ENCODE measurements around the gene TIMP2. TPM values are rescaled to one million over a fixed set of nuclear protein-coding genes. Genes with fewer than 3 reads are reported as not detected.

The TIMP2 gene
- total RNA-seq, 2 experiments from 2014 or later = 0.54 TPM; not detected in 1

- no peak for TF ChIP-seq EZH2phosphoT487 (IDR thresholded peaks at IDR 0.05; ENCODE audit: borderline replicate concordance, low read depth, low read length)
- TF ChIP-seq, protein P1, sequence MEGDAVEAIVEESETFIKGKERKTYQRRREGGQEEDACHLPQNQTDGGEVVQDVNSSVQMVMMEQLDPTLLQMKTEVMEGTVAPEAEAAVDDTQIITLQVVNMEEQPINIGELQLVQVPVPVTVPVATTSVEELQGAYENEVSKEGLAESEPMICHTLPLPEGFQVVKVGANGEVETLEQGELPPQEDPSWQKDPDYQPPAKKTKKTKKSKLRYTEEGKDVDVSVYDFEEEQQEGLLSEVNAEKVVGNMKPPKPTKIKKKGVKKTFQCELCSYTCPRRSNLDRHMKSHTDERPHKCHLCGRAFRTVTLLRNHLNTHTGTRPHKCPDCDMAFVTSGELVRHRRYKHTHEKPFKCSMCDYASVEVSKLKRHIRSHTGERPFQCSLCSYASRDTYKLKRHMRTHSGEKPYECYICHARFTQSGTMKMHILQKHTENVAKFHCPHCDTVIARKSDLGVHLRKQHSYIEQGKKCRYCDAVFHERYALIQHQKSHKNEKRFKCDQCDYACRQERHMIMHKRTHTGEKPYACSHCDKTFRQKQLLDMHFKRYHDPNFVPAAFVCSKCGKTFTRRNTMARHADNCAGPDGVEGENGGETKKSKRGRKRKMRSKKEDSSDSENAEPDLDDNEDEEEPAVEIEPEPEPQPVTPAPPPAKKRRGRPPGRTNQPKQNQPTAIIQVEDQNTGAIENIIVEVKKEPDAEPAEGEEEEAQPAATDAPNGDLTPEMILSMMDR (conservative IDR thresholded peaks at IDR 0.05; ENCODE audit: low read length) = no peak
- ChIA-PET CTCF (ENCODE audit: unreplicated experiment) (no interaction called here), POLR2A (no interaction called here)
- Histone ChIP-seq H3K4me3 (ENCODE audit: low read depth, low read length, poor library complexity, severe bottlenecking) (no peak overlapping the region), H4K20me1 (ENCODE audit: insufficient read depth, low read length) (no peaks in the 10 kb centered on the region), H3K4me1 (ENCODE audit: insufficient read depth, low read length, poor library complexity, severe bottlenecking) (no peaks in the 10 kb centered on the region), H3K9me3 (ENCODE audit: low read length) (no peaks in the 10 kb centered on the region), H3K79me2 (ENCODE audit: insufficient read depth, low read depth, low read length) (no peaks in the 10 kb centered on the region), H3K4me2 (ENCODE audit: low read length) (no peak overlapping the region), H3K27ac (ENCODE audit: low read depth, low read length, poor library complexity, severe bottlenecking) (no peak overlapping the region), H3K36me3 (ENCODE audit: insufficient read depth, low read length) (no peaks in the 10 kb centered on the region), H3K9me2 (ENCODE audit: insufficient read depth, low read length) (no peaks in the 10 kb centered on the region), H2AFZ (ENCODE audit: low read length) (no peak overlapping the region)
- BruUV-seq (replicated peaks) = no TSS peak
- DNase-seq (ENCODE audit: low spot score) = no peak
- intact Hi-C loops (cut with micrococcal nuclease; ENCODE audit: unreplicated experiment) = no loop called here
Measured at GRCh38 chr17:78944956-78945355, 19.8 kb upstream of the TIMP2 start.

- BruUV-seq (replicated peaks) = no TSS peak
- POLR2A ChIA-PET = no interaction called here
- intact Hi-C loops (cut with micrococcal nuclease; ENCODE audit: unreplicated experiment) = no loop called here
Measured at GRCh38 chr17:78944026-78944425, 18.8 kb upstream of the TIMP2 start.

GRCh38 chr17:78940708-78941107, 15.5 kb upstream of the TIMP2 start:
- ChIA-PET CTCF (ENCODE audit: unreplicated experiment) (no interaction called here), POLR2A (interaction anchor here (0.6 kb wide), 1 partner anchor 623 kb away, joined by 3 read pairs; no protein-coding TSS in a partner anchor)

More at GRCh38 chr17:78944026-78944425, 18.8 kb upstream of the TIMP2 start:
- DNase-seq (ENCODE audit: low spot score) = no peak
- CTCF ChIA-PET (ENCODE audit: unreplicated experiment) = no interaction called here
- Histone ChIP-seq H3K36me3 (ENCODE audit: insufficient read depth, low read length) (no peaks in the 10 kb centered on the region), H4K20me1 (ENCODE audit: insufficient read depth, low read length) (no peaks in the 10 kb centered on the region), H3K79me2 (ENCODE audit: insufficient read depth, low read depth, low read length) (no peaks in the 10 kb centered on the region), H3K9me2 (ENCODE audit: insufficient read depth, low read length) (no peaks in the 10 kb centered on the region), H3K4me2 (ENCODE audit: low read length) (no peak overlapping the region), H3K9me3 (ENCODE audit: low read length) (no peaks in the 10 kb centered on the region), H2AFZ (ENCODE audit: low read length) (no peak overlapping the region), H3K4me3 (ENCODE audit: low read depth, low read length, poor library complexity, severe bottlenecking) (no peak overlapping the region), H3K27ac (ENCODE audit: low read depth, low read length, poor library complexity, severe bottlenecking) (no peak overlapping the region), H3K4me1 (ENCODE audit: insufficient read depth, low read length, poor library complexity, severe bottlenecking) (no peaks in the 10 kb centered on the region)
- TF ChIP-seq, protein P1 (conservative IDR thresholded peaks at IDR 0.05; ENCODE audit: low read length) = no peak
- no peak for TF ChIP-seq EZH2phosphoT487 (IDR thresholded peaks at IDR 0.05; ENCODE audit: borderline replicate concordance, low read depth, low read length)

More at GRCh38 chr17:78940708-78941107, 15.5 kb upstream of the TIMP2 start:
- Histone ChIP-seq H3K79me2 (ENCODE audit: insufficient read depth, low read depth, low read length) (no peaks in the 10 kb centered on the region), H3K4me3 (ENCODE audit: low read depth, low read length, poor library complexity, severe bottlenecking) (no peak overlapping the region), H3K27ac (ENCODE audit: low read depth, low read length, poor library complexity, severe bottlenecking) (no peak overlapping the region), H3K4me1 (ENCODE audit: insufficient read depth, low read length, poor library complexity, severe bottlenecking) (no peaks in the 10 kb centered on the region), H3K9me3 (ENCODE audit: low read length) (no peaks in the 10 kb centered on the region), H3K36me3 (ENCODE audit: insufficient read depth, low read length) (no peaks in the 10 kb centered on the region), H4K20me1 (ENCODE audit: insufficient read depth, low read length) (no peaks in the 10 kb centered on the region), H2AFZ (ENCODE audit: low read length) (no peak overlapping the region), H3K9me2 (ENCODE audit: insufficient read depth, low read length) (no peaks in the 10 kb centered on the region), H3K4me2 (ENCODE audit: low read length) (no peak overlapping the region)
- TF ChIP-seq, protein P1 (conservative IDR thresholded peaks at IDR 0.05; ENCODE audit: low read length) = no peak
- TF ChIP-seq EZH2phosphoT487 (IDR thresholded peaks at IDR 0.05; ENCODE audit: borderline replicate concordance, low read depth, low read length) = no peak
- no TSS peak for BruUV-seq (replicated peaks)
- intact Hi-C loops (cut with micrococcal nuclease; ENCODE audit: unreplicated experiment) = no loop called here
- DNase-seq (ENCODE audit: low spot score) = no peak

Data from OCI-LY7 (cell line).